Ishikawa (cell line): ENCODE measurements around the gene ELMO3.

ENCODE experiments used
- CEBPB ChIP-seq: IDR thresholded peaks from 2 replicates; pipeline ENCODE4 v1.6.1; 2012
- CREB1 ChIP-seq: IDR thresholded peaks from 2 replicates; pipeline ENCODE4 v1.6.1; 2012; ENCODE audit warnings: low read depth
- EGR1 ChIP-seq: IDR thresholded peaks from 2 replicates; pipeline ENCODE4 v1.6.1; 2012
- EP300 ChIP-seq: IDR thresholded peaks from 2 replicates; pipeline ENCODE4 v1.6.1; 2012; ENCODE audit warnings: borderline replicate concordance
- FOXM1 ChIP-seq: IDR thresholded peaks from 2 replicates; pipeline ENCODE4 v1.6.1; 2012; ENCODE audit warnings: low read depth, borderline replicate concordance
- NFIC ChIP-seq: IDR thresholded peaks from 2 replicates; pipeline ENCODE4 v1.6.1; 2012
- RAD21 ChIP-seq: IDR thresholded peaks from 2 replicates; pipeline ENCODE4 v1.6.1; 2012; ENCODE audit warnings: low read depth
- TAF1 ChIP-seq: IDR thresholded peaks from 2 replicates; pipeline ENCODE4 v1.6.1; 2012; ENCODE audit warnings: low read depth, mild to moderate bottlenecking
- TCF12 ChIP-seq: IDR thresholded peaks from 2 replicates; pipeline ENCODE4 v1.6.1; 2012; ENCODE audit warnings: low read depth
- YY1 ChIP-seq: IDR thresholded peaks from 2 replicates; pipeline ENCODE4 v1.6.1; 2012; ENCODE audit warnings: low read depth
- ZBTB7A ChIP-seq: IDR thresholded peaks from 2 replicates; pipeline ENCODE4 v1.6.1; 2012; ENCODE audit warnings: low read depth
- TF ChIP-seq, protein P1 (sequence below): IDR thresholded peaks from 2 replicates; pipeline ENCODE4 v1.6.1; 2012; ENCODE audit warnings: low read depth, mild to moderate bottlenecking
- TF ChIP-seq, protein P2 (sequence below): IDR thresholded peaks from 2 replicates; pipeline ENCODE4 v1.6.1; 2012
- TF ChIP-seq, protein P3 (sequence below): IDR thresholded peaks from 2 replicates; pipeline ENCODE4 v1.6.1; 2012

DNA sequence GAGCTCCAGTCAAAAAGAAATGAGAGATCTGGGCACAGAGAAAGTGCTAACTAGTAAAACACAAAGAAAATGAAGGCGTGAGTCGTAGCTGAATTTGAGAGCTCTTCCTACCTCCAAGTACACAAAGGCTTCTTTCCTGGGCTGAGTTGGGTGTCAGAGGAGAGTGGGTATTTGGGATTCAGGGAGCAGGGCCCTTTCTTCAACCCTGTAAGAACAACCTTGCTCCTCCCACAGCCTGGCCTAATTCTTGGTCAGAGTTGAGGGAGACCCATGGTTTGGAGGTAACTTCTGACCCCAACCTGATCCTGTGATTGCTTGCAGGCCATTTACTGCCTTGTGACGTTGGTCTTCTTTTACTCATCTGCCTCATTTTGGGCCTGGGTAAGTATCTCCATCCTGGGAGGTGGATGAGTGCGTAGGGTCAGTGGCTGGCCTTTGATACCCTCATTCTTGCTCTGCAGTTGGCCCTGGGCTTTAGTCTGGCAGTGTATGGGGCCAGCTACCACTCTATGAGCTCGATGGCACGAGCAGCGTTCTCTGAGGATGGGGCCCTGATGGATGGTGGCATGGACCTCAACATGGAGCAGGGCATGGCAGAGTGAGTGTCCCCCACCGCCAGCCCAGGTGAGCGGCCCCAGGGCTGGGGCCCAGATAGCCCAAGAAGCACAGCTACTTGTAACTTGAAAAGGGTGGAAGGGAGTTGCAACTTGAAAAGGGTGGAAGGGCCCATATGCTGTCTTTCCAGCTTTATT is 29.3 kb downstream of the ELMO3 start:
- TF ChIP-seq YY1 = no peak
- TF ChIP-seq RAD21 = no peak
- TF ChIP-seq, protein P1, sequence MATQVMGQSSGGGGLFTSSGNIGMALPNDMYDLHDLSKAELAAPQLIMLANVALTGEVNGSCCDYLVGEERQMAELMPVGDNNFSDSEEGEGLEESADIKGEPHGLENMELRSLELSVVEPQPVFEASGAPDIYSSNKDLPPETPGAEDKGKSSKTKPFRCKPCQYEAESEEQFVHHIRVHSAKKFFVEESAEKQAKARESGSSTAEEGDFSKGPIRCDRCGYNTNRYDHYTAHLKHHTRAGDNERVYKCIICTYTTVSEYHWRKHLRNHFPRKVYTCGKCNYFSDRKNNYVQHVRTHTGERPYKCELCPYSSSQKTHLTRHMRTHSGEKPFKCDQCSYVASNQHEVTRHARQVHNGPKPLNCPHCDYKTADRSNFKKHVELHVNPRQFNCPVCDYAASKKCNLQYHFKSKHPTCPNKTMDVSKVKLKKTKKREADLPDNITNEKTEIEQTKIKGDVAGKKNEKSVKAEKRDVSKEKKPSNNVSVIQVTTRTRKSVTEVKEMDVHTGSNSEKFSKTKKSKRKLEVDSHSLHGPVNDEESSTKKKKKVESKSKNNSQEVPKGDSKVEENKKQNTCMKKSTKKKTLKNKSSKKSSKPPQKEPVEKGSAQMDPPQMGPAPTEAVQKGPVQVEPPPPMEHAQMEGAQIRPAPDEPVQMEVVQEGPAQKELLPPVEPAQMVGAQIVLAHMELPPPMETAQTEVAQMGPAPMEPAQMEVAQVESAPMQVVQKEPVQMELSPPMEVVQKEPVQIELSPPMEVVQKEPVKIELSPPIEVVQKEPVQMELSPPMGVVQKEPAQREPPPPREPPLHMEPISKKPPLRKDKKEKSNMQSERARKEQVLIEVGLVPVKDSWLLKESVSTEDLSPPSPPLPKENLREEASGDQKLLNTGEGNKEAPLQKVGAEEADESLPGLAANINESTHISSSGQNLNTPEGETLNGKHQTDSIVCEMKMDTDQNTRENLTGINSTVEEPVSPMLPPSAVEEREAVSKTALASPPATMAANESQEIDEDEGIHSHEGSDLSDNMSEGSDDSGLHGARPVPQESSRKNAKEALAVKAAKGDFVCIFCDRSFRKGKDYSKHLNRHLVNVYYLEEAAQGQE = no peak
- TF ChIP-seq EGR1 = no peak
- TF ChIP-seq EP300 = no peak
- TF ChIP-seq TAF1 = no peak
- no peak for TF ChIP-seq ZBTB7A
- TF ChIP-seq, protein P2, sequence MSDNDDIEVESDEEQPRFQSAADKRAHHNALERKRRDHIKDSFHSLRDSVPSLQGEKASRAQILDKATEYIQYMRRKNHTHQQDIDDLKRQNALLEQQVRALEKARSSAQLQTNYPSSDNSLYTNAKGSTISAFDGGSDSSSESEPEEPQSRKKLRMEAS = no peak
- no peak for TF ChIP-seq CREB1
- TF ChIP-seq NFIC = no peak
- TF ChIP-seq FOXM1 = no peak
- no peak for TF ChIP-seq CEBPB
- TF ChIP-seq TCF12 = no peak
- TF ChIP-seq, protein P3, sequence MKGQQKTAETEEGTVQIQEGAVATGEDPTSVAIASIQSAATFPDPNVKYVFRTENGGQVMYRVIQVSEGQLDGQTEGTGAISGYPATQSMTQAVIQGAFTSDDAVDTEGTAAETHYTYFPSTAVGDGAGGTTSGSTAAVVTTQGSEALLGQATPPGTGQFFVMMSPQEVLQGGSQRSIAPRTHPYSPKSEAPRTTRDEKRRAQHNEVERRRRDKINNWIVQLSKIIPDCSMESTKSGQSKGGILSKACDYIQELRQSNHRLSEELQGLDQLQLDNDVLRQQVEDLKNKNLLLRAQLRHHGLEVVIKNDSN = no peak
